Activated CD4-positive, alpha-beta T cell treated with anti-CD3 and anti-CD28 coated beads for 36 hours (primary cell): ENCODE measurements around the gene MRGPRX2. TPM values are rescaled to one million over a fixed set of nuclear protein-coding genes. Genes with fewer than 3 reads are reported as not detected.

Source experiments
- ATAC-seq: fragments of 200-7000 bp; cut with Tn5 transposase; one replicate; pipeline ENCODE4 v1.10.0; 2021; ENCODE audit warnings: mild to moderate bottlenecking, moderate library complexity
- CTCF ChIA-PET: fragments of 350-600 bp; sonication (Branson Sonifier 250); formaldehyde crosslinking; loops from one replicate; lab custom pipeline; 2021; ENCODE audit warnings: antibody characterized with exemption; lab: Charles Lee
- POLR2A ChIA-PET: fragments of 350-600 bp; sonication (Branson Sonifier 250); formaldehyde crosslinking; loops from one replicate; lab custom pipeline; 2021; ENCODE audit warnings: antibody characterized with exemption, inconsistent platforms; lab: Charles Lee
- DNase-seq: peaks from one replicate; pipeline ENCODE4 v3.0.0-alpha.2; 2020
- H3K27ac Mint-ChIP-seq: one replicate; pipeline ENCODE4 v1.8.0; 2021; ENCODE audit warnings: mixed read lengths
- H3K27me3 Mint-ChIP-seq: one replicate; pipeline ENCODE4 v1.8.0; 2021; ENCODE audit warnings: mixed read lengths
- H3K36me3 Mint-ChIP-seq: one replicate; pipeline ENCODE4 v1.8.0; 2021; ENCODE audit warnings: low read depth, mixed read lengths
- H3K4me1 Mint-ChIP-seq: one replicate; pipeline ENCODE4 v1.8.0; 2021; ENCODE audit warnings: mixed read lengths
- H3K4me3 Mint-ChIP-seq: one replicate; pipeline ENCODE4 v1.8.0; 2021; ENCODE audit warnings: mild to moderate bottlenecking, moderate library complexity, mixed read lengths
- H3K9me3 Mint-ChIP-seq: one replicate; pipeline ENCODE4 v1.8.0; 2021; ENCODE audit warnings: low read depth, mixed read lengths
- intact Hi-C, 2 experiments: fragments of 100-400 bp; cut with DNase I in 1 of 2; cut with micrococcal nuclease in 1 of 2; formaldehyde crosslinking; loops; one replicate each; pipeline versions ENCODE4 v1.14.2 to v1.15.1; 2022 to 2024; cut with DNase I, micrococcal nuclease
- total RNA-seq, 2 experiments: library from RNA; stranded (reverse); gene quantifications; one replicate each; pipeline ENCODE4 v1.2.3, GENCODE V29; 2021

MRGPRX2 gene
- not detected for total RNA-seq

- DNase-seq: peak; percentile 52
These were observed at the start of gene MRGPRX2 for GRCh38 chr11:19060629-19061028. Gene MRGPRX2, minus strand, starts transcription at chr11:19060717. Its CDS starts 4,315 bp downstream, at chr11:19056402.

GRCh38 chr11:19110295-19110694 is 49.8 kb upstream of the MRGPRX2 start:
- intact Hi-C loops: loop anchor here in 1 of 2 experiments (10.0 kb wide), 1 partner anchor 785 kb away; the partner anchor contains the start of genes GTF2H1 and HPS5
- no peak overlapping the region for H3K4me3 Mint-ChIP-seq
- POLR2A ChIA-PET: no interaction called here
- H3K27me3 Mint-ChIP-seq: no peaks in the 10 kb centered on the region
- ATAC-seq: no peak
- no peaks in the 10 kb centered on the region for H3K36me3 Mint-ChIP-seq
- CTCF ChIA-PET: interaction anchor here (0.6 to 1.5 kb wide), 2 partner anchors 39 to 777 kb away, joined by 3 read pairs; no protein-coding TSS in a partner anchor
- no peaks in the 10 kb centered on the region for H3K4me1 Mint-ChIP-seq
- no peaks in the 10 kb centered on the region for H3K9me3 Mint-ChIP-seq
- DNase-seq: no peak
- no peak overlapping the region for H3K27ac Mint-ChIP-seq

More at GRCh38 chr11:19060629-19061028, at the start of gene MRGPRX2:
- Mint-ChIP-seq H3K9me3 (no peaks in the 10 kb centered on the region), H3K27me3 (peaks cover 15% of the 10 kb centered on the region), H3K27ac (peak within 1 kb of the TSS; percentile 20), H3K4me3 (no peak within 1 kb of the TSS), H3K36me3 (no peaks in the 10 kb centered on the region), H3K4me1 (peaks cover 19% of the 10 kb centered on the region)
- peak; percentile 91 for ATAC-seq
- intact Hi-C loops: loop anchor here in 1 of 2 experiments (1.0 kb wide), 1 partner anchor 382 kb away; no protein-coding TSS in a partner anchor
- POLR2A ChIA-PET: no interaction called here
- CTCF ChIA-PET: interaction anchor here (0.6 to 3.6 kb wide), 5 partner anchors 11 to 505 kb away, joined by 3 to 24 read pairs (median 4); no protein-coding TSS in a partner anchor

- ATAC-seq: no peak
- intact Hi-C loops: no loop called here
- peaks cover 4% of the 10 kb centered on the region for H3K27me3 Mint-ChIP-seq
- DNase-seq: no peak
- H3K4me3 Mint-ChIP-seq: no peak overlapping the region
- ChIA-PET CTCF (no interaction called here), POLR2A (no interaction called here)
- no peak overlapping the region for H3K27ac Mint-ChIP-seq
- H3K36me3 Mint-ChIP-seq: no peaks in the 10 kb centered on the region
- H3K9me3 Mint-ChIP-seq: no peaks in the 10 kb centered on the region
- H3K4me1 Mint-ChIP-seq: no peaks in the 10 kb centered on the region
These were observed 46.6 kb upstream of the MRGPRX2 start for GRCh38 chr11:19107125-19107524.

- Mint-ChIP-seq H3K27ac (no peak overlapping the region), H3K36me3 (no peaks in the 10 kb centered on the region), H3K4me3 (no peak overlapping the region), H3K9me3 (peaks cover 2% of the 10 kb centered on the region), H3K27me3 (peaks cover 10% of the 10 kb centered on the region), H3K4me1 (no peaks in the 10 kb centered on the region)
- ATAC-seq (no peak), DNase-seq (no peak)
- intact Hi-C loops: no loop called here
- ChIA-PET POLR2A (no interaction called here), CTCF (no interaction called here)
These were observed 44.5 kb upstream of the MRGPRX2 start for GRCh38 chr11:19105011-19105410.

- no peak overlapping the region for H3K27ac Mint-ChIP-seq
- H3K36me3 Mint-ChIP-seq: no peaks in the 10 kb centered on the region
- peaks cover 14% of the 10 kb centered on the region for H3K27me3 Mint-ChIP-seq
- intact Hi-C loops: no loop called here
- DNase-seq (no peak), ATAC-seq (no peak)
- ChIA-PET CTCF (interaction anchor here (1.9 kb wide), 1 partner anchor 14 kb away, joined by 8 read pairs; the partner anchor contains the start of gene ZDHHC13), POLR2A (no interaction called here)
- peaks cover 2% of the 10 kb centered on the region for H3K9me3 Mint-ChIP-seq
- no peaks in the 10 kb centered on the region for H3K4me1 Mint-ChIP-seq
- H3K4me3 Mint-ChIP-seq: no peak overlapping the region
These were observed 42.0 kb upstream of the MRGPRX2 start for GRCh38 chr11:19102521-19102900.

- Mint-ChIP-seq H3K36me3 (no peaks in the 10 kb centered on the region), H3K27me3 (peaks cover 17% of the 10 kb centered on the region), H3K27ac (no peak overlapping the region), H3K9me3 (peaks cover 2% of the 10 kb centered on the region), H3K4me3 (no peak overlapping the region), H3K4me1 (no peaks in the 10 kb centered on the region)
- DNase-seq: no peak
- POLR2A ChIA-PET: no interaction called here
- intact Hi-C loops: no loop called here
- ATAC-seq: no peak
- CTCF ChIA-PET: no interaction called here
These were observed 41.4 kb upstream of the MRGPRX2 start for GRCh38 chr11:19101796-19102520.

- Mint-ChIP-seq H3K36me3 (no peaks in the 10 kb centered on the region), H3K27me3 (peaks cover 24% of the 10 kb centered on the region), H3K4me1 (no peaks in the 10 kb centered on the region), H3K9me3 (peaks cover 2% of the 10 kb centered on the region), H3K4me3 (no peak overlapping the region), H3K27ac (no peak overlapping the region)
- ChIA-PET POLR2A (no interaction called here), CTCF (no interaction called here)
- ATAC-seq (no peak), DNase-seq (no peak)
- intact Hi-C loops: no loop called here
These were observed 40.4 kb upstream of the MRGPRX2 start for GRCh38 chr11:19100885-19101284.

GRCh38 chr11:19099093-19099492 is 38.6 kb upstream of the MRGPRX2 start:
- Mint-ChIP-seq H3K27me3 (peaks cover 22% of the 10 kb centered on the region), H3K36me3 (no peaks in the 10 kb centered on the region), H3K4me1 (no peaks in the 10 kb centered on the region), H3K9me3 (peaks cover 2% of the 10 kb centered on the region), H3K4me3 (no peak overlapping the region), H3K27ac (no peak overlapping the region)
- no peak for ATAC-seq
- no peak for DNase-seq
- intact Hi-C loops: no loop called here
- ChIA-PET CTCF (interaction anchor here (0.7 kb wide), 1 partner anchor 21 kb away, joined by 3 read pairs; no protein-coding TSS in a partner anchor), POLR2A (no interaction called here)

- H3K27me3 Mint-ChIP-seq: peaks cover 31% of the 10 kb centered on the region
- DNase-seq (no peak), ATAC-seq (no peak)
- H3K9me3 Mint-ChIP-seq: no peaks in the 10 kb centered on the region
- no peaks in the 10 kb centered on the region for H3K4me1 Mint-ChIP-seq
- ChIA-PET CTCF (interaction anchor here (1.9 kb wide), 1 partner anchor 18 kb away, joined by 8 read pairs; no protein-coding TSS in a partner anchor), POLR2A (no interaction called here)
- intact Hi-C loops: no loop called here
- H3K36me3 Mint-ChIP-seq: no peaks in the 10 kb centered on the region
- no peak overlapping the region for H3K4me3 Mint-ChIP-seq
- no peak overlapping the region for H3K27ac Mint-ChIP-seq
These were observed 34.3 kb upstream of the MRGPRX2 start for GRCh38 chr11:19094859-19095258.

GRCh38 chr11:19093976-19094375 is 33.5 kb upstream of the MRGPRX2 start:
- POLR2A ChIA-PET: no interaction called here
- Mint-ChIP-seq H3K27ac (no peak overlapping the region), H3K4me1 (no peaks in the 10 kb centered on the region), H3K36me3 (no peaks in the 10 kb centered on the region), H3K27me3 (peaks cover 31% of the 10 kb centered on the region), H3K4me3 (no peak overlapping the region), H3K9me3 (no peaks in the 10 kb centered on the region)
- CTCF ChIA-PET: interaction anchor here (1.9 kb wide), 1 partner anchor 17 kb away, joined by 8 read pairs; no protein-coding TSS in a partner anchor
- intact Hi-C loops: no loop called here
- no peak for ATAC-seq
- no peak for DNase-seq

GRCh38 chr11:19092850-19093249 is 32.3 kb upstream of the MRGPRX2 start:
- ChIA-PET POLR2A (interaction anchor here (0.6 kb wide), 1 partner anchor 113 kb away, joined by 6 read pairs; no protein-coding TSS in a partner anchor), CTCF (interaction anchor here (1.9 kb wide), 1 partner anchor 16 kb away, joined by 8 read pairs; no protein-coding TSS in a partner anchor)
- Mint-ChIP-seq H3K27me3 (peaks cover 30% of the 10 kb centered on the region), H3K36me3 (no peaks in the 10 kb centered on the region), H3K9me3 (no peaks in the 10 kb centered on the region), H3K27ac (no peak overlapping the region), H3K4me1 (no peaks in the 10 kb centered on the region), H3K4me3 (no peak overlapping the region)
- DNase-seq (no peak), ATAC-seq (no peak)
- intact Hi-C loops: no loop called here

GRCh38 chr11:19092342-19092741 is 31.8 kb upstream of the MRGPRX2 start:
- Mint-ChIP-seq H3K9me3 (no peaks in the 10 kb centered on the region), H3K4me3 (no peak overlapping the region), H3K27me3 (peaks cover 25% of the 10 kb centered on the region), H3K36me3 (no peaks in the 10 kb centered on the region), H3K27ac (no peak overlapping the region), H3K4me1 (no peaks in the 10 kb centered on the region)
- POLR2A ChIA-PET: no interaction called here
- ATAC-seq: no peak
- CTCF ChIA-PET: no interaction called here
- DNase-seq: no peak
- intact Hi-C loops: no loop called here
